ENCODE data around the gene ACAT2.
A peak's percentile ranks its signal among the peaks of the same experiment; 100 is the strongest.
"Not testable (repeated sequence)": the region's sequence is repeated elsewhere in the genome, so short reads cannot be mapped to it uniquely, and the experiment has no call there.

ACAT2 gene

DNA sequence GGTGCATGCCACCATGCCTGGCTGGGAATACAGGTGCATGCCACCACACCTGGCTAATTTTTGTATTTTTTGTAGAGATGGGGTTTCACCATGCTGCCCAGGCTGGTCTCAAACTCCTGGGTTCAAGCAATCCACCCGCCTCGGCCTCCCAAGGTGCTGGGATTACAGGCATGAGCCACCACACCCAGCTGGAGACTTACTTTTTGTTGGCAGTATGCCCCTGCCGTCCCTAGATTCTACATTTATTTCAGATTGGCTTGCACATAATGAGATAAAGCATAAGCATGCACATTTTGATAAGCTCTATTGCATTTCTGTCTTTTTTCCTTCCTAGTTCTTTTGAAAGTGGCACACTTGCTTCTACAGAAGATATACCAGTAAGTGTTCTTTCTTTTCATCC is 54.9 kb downstream of the ACAT2 start:
- DNase-seq: not testable (repeated sequence)

GRCh38 chr6:159817951-159818739 is 56.3 kb downstream of the ACAT2 start:
- no peak for DNase-seq

- DNase-seq: no peak
These were observed 57.3 kb downstream of the ACAT2 start for GRCh38 chr6:159819098-159819497.

DNA sequence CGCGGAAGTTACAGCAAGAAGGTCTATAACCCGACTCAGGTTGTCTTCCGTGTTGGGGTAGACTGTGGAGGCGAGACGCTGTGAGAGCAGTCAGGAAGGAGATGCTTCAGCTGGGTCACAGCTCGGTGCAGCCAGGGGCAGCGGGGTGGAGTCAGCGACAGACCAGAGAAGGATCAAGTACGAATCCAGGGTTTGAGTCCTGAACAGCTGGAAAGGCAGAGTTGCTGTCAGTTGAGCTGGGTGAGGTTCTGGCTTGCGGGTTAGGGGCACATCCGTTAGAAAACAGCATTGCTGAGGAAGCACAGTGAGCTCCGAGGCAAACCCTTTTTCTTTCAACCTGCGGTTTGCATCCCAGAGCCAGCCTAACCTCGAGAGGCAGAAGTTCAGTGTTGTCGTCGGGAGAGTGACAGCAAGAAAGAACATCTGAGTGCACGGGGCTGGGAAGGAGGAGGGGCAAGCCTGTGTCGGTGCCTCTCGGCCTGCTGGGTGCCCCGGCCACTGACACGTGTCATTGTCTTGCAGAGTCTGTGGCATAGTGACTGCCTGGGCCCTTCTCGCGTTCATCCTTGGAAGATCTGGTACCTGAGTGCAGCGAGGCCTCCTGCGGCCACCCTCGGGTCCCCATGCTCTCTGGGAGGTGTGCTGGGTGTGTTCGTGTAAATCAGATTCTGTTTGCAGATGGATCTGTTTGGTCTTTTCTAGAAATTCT is 58.2 kb downstream of the ACAT2 start:
- no peak for DNase-seq

GRCh38 chr6:159821122-159821521 is 59.3 kb downstream of the ACAT2 start:
- no peak for DNase-seq

- no peak for DNase-seq
These were observed 59.9 kb downstream of the ACAT2 start for GRCh38 chr6:159821726-159822125.

DNA sequence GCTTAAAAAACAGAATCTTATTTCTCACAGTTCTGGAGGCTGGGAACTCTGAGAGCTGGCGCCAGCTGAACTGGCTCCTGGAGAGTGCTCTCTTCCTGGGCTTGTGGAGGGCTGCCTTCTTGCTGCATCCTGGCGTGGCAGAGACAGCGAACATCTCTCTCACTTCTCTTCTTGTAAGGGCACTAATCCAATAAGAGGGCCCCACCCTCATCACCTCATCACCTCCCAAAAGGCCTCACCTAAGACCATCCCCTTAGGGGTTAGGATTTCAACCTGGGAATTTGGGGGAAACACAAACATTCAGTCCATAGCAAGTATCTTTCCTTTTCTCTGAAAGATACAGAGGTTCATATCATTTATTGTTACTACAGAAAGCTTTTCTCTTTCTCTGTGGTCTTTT is 62.1 kb downstream of the ACAT2 start:
- DNase-seq: no peak

GRCh38 chr6:159824690-159825089 is 62.8 kb downstream of the ACAT2 start:
- not testable (repeated sequence) for DNase-seq

DNA sequence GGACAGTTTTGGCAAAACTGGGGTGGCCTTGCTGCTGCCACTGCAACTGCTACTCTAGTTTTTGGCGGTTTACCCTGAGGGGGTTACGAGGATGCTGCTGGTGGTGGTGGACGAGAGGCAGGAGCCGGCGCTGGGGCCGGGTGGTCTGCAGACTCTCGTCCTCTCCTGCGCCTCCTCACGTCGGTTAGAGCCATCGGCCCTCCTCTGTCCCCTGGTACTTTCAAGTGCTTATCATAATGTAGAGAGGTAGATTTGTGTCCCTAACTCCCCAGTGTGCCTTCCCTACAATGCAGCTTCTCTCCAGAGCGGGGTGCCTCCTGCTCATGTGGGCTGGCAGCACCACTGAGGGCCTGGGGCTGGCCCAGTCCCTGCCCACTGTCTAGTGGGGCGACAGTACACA is 64.2 kb downstream of the ACAT2 start:
- DNase-seq: no peak

- DNase-seq: no peak
These were observed 65.3 kb downstream of the ACAT2 start for GRCh38 chr6:159826968-159827647.

DNA sequence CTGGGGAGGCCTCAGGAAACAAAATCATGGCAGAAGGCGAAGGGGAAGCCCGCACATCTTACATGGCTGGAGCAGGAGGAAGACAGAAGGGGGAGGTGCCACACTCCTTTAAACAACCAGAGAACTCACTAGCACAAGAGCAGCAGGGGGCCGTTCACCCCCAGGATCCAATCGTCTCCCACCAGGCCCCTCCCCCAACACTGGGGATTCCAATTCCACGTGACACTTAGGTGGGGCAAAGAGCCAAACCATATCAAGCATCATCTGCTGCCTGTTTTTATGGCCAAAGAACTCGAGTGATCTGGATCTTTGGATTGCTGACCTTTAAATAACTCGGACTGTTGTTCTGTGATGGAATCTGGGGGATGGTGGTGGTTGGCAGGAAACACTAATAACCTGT is 66.2 kb downstream of the ACAT2 start:
- DNase-seq: peak; percentile 15
